Measurements from ENCODE around the gene ABT1. TPM values are rescaled to one million over a fixed set of nuclear protein-coding genes. Genes with fewer than 3 reads are reported as not detected.

ABT1 gene
- polyA plus RNA-seq, 1 experiment, result 18.4 TPM

DNA sequence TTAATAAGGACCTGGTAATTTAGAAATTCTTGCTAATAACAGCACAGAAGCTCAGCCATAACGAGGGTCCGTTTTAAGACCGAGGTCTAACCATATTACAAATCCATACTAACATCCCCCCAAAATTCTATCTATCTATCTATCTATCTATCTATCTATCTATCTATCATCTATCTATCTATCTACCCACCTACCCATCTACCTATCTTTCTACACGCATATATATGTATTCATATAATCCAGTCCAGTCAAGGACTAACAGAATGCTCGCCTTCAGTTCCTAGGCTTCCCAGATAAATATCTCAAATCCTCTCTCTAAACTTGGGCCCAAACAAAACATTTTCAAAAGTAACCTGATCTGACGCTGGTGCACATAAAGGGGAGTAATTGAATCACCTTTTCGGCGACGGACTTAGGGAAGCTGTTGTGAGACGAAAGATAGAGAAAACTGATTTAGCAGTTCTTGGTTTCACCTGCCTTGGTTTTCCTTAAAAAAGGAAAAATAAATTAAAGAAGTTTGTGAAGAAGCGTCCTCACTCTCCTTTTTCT, 44.0 kb upstream of the ABT1 start:
- POLR2A ChIA-PET, result interaction anchor here (0.7 kb wide), 1 partner anchor 507 kb away, joined by 4 read pairs; a partner anchor contains a TSS
- Histone ChIP-seq H3K27me3 (ENCODE audit: control insufficient read depth, insufficient read depth, low read length) (no peaks in the 10 kb centered on the region), H3K36me3 (ENCODE audit: control insufficient read depth, insufficient read depth, low read length) (no peaks in the 10 kb centered on the region), H3K4me3 (ENCODE audit: low read depth, low read length) (peak overlapping the region; percentile 35)
- TF ChIP-seq, protein P1, sequence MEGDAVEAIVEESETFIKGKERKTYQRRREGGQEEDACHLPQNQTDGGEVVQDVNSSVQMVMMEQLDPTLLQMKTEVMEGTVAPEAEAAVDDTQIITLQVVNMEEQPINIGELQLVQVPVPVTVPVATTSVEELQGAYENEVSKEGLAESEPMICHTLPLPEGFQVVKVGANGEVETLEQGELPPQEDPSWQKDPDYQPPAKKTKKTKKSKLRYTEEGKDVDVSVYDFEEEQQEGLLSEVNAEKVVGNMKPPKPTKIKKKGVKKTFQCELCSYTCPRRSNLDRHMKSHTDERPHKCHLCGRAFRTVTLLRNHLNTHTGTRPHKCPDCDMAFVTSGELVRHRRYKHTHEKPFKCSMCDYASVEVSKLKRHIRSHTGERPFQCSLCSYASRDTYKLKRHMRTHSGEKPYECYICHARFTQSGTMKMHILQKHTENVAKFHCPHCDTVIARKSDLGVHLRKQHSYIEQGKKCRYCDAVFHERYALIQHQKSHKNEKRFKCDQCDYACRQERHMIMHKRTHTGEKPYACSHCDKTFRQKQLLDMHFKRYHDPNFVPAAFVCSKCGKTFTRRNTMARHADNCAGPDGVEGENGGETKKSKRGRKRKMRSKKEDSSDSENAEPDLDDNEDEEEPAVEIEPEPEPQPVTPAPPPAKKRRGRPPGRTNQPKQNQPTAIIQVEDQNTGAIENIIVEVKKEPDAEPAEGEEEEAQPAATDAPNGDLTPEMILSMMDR (IDR thresholded peaks at IDR 0.05; ENCODE audit: insufficient read depth, low read depth, low read length), result no peak
- CTCF ChIA-PET, result interaction anchor here (0.6 to 1.3 kb wide), 5 partner anchors 11 to 1259 kb away, joined by 3 to 4 read pairs (median 3); no protein-coding TSS in a partner anchor
- DNase-seq (ENCODE audit: low read depth), result no peak

DNA sequence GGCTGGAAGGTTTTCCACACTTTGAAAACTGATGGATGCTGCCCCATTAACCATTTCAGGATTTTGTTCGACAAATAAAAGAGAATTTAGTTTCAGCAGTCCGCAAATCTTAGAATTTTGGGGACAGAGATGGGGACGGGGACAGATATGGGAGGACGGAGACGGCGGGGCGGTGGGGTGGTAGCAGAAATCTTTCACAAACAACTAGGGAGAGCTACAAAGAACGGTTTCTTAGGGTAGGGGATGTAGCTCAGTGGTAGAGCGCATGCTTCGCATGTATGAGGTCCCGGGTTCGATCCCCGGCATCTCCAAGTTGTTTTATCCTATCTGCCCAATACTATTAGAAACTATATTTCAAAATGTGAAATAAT, 43.5 kb upstream of the ABT1 start:
- peak overlapping the region; percentile 35 for H3K4me3 ChIP-seq (ENCODE audit: low read depth, low read length)
- DNase-seq (ENCODE audit: low read depth), result no peak
- H3K36me3 ChIP-seq (ENCODE audit: control insufficient read depth, insufficient read depth, low read length), result no peaks in the 10 kb centered on the region
- ChIA-PET POLR2A (interaction anchor here (0.6 to 1.2 kb wide), 3 partner anchors 16 to 508 kb away, joined by 3 to 4 read pairs (median 3); a partner anchor contains a TSS), CTCF (interaction anchor here (0.7 to 2.4 kb wide), 5 partner anchors 15 to 211 kb away, joined by 3 to 10 read pairs (median 6); no protein-coding TSS in a partner anchor)
- TF ChIP-seq, protein P1 (IDR thresholded peaks at IDR 0.05; ENCODE audit: insufficient read depth, low read depth, low read length), result no peak
- H3K27me3 ChIP-seq (ENCODE audit: control insufficient read depth, insufficient read depth, low read length), result no peaks in the 10 kb centered on the region

DNA sequence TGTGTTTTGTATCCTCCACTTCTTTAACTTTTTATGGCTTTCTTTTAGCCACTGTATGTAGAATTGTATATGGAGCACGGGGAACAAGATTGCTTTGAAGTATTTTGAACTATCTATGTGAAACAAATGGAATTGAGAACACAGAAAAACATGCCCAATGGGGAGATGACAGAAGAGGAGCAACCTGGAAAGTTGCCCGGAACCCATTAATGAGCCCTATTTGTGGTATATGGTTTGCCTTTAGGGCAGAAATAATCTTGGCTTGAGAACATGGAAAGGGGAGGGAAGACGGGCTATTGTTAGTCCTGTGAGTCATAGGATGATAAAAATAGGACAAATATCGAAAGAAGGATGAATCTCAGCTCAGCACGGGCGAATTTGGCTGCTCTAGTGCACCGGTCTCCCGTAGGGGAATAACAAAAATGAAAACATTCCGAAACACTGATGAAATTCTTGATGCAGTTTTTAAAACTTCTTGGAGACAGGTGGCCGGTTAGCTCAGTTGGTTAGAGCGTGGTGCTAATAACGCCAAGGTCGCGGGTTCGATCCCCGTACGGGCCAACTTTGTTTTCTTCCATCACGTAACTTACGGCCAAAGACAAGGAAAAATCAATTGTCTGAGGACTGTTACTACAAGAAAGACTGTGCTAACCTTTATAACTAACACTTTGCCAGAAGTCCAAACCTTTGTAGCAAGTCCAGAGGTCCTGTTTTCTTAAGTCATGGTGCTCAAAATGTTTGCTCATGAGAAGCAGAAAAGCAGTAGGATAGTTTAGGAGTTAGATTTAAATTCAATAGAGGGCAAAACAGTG, 42.9 kb upstream of the ABT1 start:
- POLR2A ChIA-PET, result interaction anchor here (0.6 to 1.2 kb wide), 4 partner anchors 16 to 330 kb away, joined by 3 to 4 read pairs (median 3); no protein-coding TSS in a partner anchor
- CTCF ChIA-PET, result interaction anchor here (1.0 to 2.4 kb wide), 5 partner anchors 14 to 428 kb away, joined by 3 to 10 read pairs (median 6); no protein-coding TSS in a partner anchor
- Histone ChIP-seq H3K4me3 (ENCODE audit: low read depth, low read length) (peak overlapping the region; percentile 38), H3K27me3 (ENCODE audit: control insufficient read depth, insufficient read depth, low read length) (no peaks in the 10 kb centered on the region), H3K36me3 (ENCODE audit: control insufficient read depth, insufficient read depth, low read length) (no peaks in the 10 kb centered on the region)
- TF ChIP-seq, protein P1 (IDR thresholded peaks at IDR 0.05; ENCODE audit: insufficient read depth, low read depth, low read length), result no peak
- DNase-seq (ENCODE audit: low read depth), result peak; percentile 91

DNA sequence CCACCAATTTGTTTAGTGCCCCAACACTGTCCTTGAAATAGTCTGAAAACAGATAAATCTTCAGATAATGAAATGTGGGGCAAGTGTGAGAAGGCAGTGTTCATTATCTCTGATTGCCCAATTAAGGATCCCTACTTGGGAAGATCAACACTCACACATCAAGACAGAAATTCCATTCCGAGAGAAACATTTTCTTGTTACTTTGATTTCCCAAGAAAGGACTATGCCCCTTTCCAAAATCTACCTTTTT, 42.4 kb upstream of the ABT1 start:
- H3K4me3 ChIP-seq (ENCODE audit: low read depth, low read length), result peak overlapping the region; percentile 38
- TF ChIP-seq, protein P1 (IDR thresholded peaks at IDR 0.05; ENCODE audit: insufficient read depth, low read depth, low read length), result no peak
- CTCF ChIA-PET, result interaction anchor here (0.7 to 2.4 kb wide), 6 partner anchors 14 to 428 kb away, joined by 3 to 10 read pairs (median 5); no protein-coding TSS in a partner anchor
- H3K36me3 ChIP-seq (ENCODE audit: control insufficient read depth, insufficient read depth, low read length), result no peaks in the 10 kb centered on the region
- POLR2A ChIA-PET, result interaction anchor here (0.6 to 1.2 kb wide), 3 partner anchors 17 to 331 kb away, joined by 3 to 4 read pairs (median 3); no protein-coding TSS in a partner anchor
- H3K27me3 ChIP-seq (ENCODE audit: control insufficient read depth, insufficient read depth, low read length), result no peaks in the 10 kb centered on the region
- no peak for DNase-seq (ENCODE audit: low read depth)

Data from BJ (cell line).